Sigmoid colon (tissue), 3 donors: Measurements from ENCODE around the gene COL4A2.

Source experiments
- CTCF ChIP-seq, 4 experiments: fragments of 450-650 bp in 3 of 4; fragments of 200-600 bp in 1 of 4; IDR thresholded peaks; one replicate each; pipeline ENCODE4 v1.5.1; 2016 to 2019; ENCODE audit warnings: antibody characterized with exemption in 4 of 4, mild to moderate bottlenecking in 3 of 4, moderate library complexity in 2 of 4
- POLR2A ChIP-seq, 2 donors: fragments of 450-650 bp; IDR thresholded peaks; one replicate each; pipeline ENCODE4 v1.6.1; 2016; ENCODE audit warnings: antibody characterized with exemption in 2 of 2, mild to moderate bottlenecking in 2 of 2, moderate library complexity in 2 of 2

GRCh38 chr13:110436786-110437370 lies 129.8 kb downstream of the COL4A2 start:
- TF ChIP-seq POLR2A (IDR thresholded peaks at IDR 0.05) (no peak), CTCF (IDR thresholded peaks at IDR 0.05) (no peak)
